GM18868 (cell line): ENCODE results near the gene NEK2.

ENCODE experiments used
- ATAC-seq: cut with Tn5 transposase; IDR thresholded peaks from one replicate; pipeline ENCODE4 v1.9.1; 2021; ENCODE audit warnings: mild to moderate bottlenecking, moderate library complexity; ENCODE audit not compliant: unreplicated experiment

NEK2 gene

DNA sequence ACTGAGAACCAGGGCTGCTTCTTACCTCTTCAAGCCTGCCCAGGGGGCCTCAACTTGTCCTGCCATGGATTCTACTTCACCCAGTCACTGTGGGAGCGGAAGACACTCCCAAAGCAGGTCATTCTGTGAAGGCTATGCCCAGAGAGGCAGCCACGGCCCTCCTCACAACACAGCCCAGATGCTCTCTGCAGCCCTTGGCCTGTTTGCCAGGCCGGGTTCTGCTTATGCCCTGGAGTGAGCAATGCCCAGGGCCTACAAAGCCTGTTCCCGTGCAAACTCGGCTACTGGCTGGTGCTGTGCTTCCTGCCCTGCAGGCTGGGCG is 62.7 kb downstream of the NEK2 start:
- no peak for ATAC-seq
